NCI-H524 treated with DMSO at 0.1 percent for 48 hours (cell line): ENCODE results near the gene PROKR1.

Experiments used
- DNase-seq: peaks from one replicate; lab custom pipeline; 2025; lab: John Stamatoyannopoulos, UW

PROKR1 gene

DNA sequence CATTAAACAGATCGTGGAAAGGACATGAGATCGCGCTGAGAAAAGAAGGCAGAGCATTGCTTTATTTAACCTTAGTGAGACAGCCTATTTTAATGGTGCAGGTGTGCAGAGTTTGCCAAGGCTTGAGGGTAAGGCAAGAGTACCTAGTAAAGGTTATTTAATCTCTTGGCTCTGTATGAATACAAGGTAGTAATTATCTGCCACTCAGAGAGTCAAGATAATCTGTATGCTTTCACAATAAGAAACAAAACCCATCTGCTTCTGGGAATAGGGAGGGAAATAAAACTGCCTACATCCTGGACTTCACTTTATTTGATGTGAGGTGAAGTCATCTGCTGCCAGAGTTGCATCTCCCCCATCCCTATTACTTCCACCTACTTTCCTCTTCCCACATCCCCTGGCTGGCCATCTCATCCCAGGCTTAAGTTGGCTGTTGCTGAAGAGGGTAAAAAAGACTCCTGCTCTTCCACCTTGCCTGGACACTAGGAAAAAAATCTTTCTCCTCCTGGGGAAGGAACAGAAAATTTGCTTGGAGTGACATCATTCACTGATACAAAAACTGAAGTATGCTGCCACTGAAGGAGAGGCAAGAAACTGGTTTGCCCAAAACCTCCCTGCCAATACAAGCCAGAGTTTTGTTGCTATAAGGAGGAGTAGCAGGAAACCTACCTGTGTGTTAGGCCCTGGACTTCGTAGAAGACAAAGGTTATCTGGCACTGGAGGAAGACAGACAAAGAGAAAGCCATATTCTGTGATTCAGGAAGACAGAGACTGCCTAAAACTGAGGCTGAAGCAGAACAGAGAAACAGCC lies 55.4 kb downstream of the PROKR1 start:
- DNase-seq = no peak

- no peak for DNase-seq
These were observed 57.2 kb downstream of the PROKR1 start for GRCh38 chr2:68700560-68700959.

- no peak for DNase-seq
These were observed 63.3 kb downstream of the PROKR1 start for GRCh38 chr2:68706637-68707036.
